GM19193 (cell line): ENCODE measurements around the gene TTC28.

Experiments
- POLR2A ChIP-seq: IDR thresholded peaks from 4 replicates; pipeline ENCODE4 v1.6.1; 2011; ENCODE audit not compliant: insufficient read depth, insufficient read length; ENCODE audit errors: extremely low read depth

TTC28 gene

DNA sequence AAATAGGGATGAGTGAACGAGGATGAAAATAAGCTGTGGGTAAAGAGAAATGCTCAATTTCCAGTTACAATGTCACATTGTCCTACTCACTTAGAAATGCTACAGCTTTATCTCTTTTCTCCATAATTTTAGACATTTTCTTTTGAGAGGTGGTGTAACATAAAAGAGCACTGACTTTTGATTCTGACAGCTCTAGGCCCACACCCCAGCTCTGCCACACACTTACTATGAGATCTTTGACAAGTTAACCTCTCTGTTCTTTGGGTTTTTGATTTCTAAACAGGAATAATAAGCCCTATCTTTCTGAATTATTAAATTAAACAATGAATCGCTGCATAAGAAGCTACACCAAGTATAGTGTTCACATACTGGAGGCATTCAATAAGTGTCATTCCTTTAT lies 532.2 kb downstream of the TTC28 start:
- TF ChIP-seq POLR2A: no peak

DNA sequence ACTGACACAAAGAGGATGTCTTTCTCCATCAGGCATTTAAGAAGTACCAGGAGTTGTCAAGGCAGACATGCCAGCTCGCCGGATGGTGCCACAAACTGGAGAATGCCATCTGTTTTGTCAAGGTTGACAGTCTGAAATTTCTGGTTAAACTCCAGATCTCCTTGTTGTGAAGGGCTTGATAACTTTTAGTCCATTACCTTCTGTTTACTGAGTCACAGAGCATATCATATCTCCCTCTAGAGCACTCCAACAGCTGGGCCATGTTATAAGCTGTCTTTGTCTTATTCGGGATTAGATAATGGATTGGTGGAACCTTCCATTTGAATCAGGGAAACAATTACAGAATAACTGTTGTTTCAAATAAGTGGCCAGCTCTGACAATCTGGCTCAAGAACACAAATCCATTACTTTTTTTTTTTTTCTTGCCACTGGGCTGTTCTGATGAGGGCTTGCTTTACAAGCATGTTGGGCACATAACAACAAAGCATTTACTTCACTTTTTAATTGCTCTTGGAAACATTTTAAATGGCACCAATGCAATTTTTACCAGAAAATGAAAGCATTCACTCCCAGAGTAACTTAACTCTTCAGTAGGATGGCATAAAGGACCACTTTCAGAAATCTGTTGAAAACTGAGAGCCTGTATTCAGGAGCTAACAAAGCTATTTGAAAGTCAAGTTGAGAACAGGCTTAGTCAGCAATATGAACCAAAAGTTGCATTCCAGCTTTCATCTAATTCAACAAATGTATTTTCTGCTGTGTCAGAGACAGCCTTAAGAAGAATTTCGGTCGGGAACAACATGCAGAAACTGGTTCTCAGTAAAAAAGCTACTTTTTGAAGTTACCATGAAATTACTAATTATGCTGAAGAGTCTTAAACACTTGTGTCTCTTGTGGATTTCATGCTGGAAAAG lies 533.0 kb downstream of the TTC28 start:
- TF ChIP-seq POLR2A: no peak

DNA sequence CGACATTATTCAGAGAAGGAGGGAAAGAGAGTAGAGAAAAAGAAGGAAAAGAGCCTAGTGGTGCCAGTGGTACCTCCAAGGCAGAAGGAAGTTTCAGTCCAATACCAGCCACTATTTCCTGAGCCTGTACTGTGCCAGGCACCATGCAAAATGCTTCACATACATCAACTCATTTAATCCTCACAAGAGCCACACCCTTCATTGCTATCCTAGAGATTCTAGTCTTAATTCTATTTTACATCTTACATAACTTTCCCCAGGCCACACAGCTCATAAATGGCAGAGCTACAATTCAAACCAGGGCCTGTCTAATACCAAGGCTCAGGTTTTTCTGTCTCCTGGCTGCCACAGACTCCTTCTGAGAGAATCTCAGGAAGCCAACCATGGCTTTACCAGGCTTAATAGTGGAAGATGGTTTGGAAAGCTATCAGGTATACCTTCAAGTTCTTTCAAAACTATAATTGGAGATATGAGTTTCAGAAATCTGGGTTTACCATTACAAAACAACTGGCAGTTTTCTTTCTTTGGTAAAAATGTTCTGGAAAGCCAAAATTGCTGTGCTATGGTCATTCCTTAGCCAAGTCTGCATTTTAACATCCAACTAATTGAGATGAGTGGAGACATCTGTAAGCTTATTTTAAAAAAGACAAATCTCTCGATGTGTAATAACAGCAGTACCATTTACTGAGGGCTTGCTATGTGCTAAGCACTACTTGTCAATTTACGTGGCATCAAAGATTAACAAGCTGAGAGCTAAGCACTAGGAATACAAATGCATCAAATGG lies 535.5 kb downstream of the TTC28 start:
- TF ChIP-seq POLR2A: no peak

DNA sequence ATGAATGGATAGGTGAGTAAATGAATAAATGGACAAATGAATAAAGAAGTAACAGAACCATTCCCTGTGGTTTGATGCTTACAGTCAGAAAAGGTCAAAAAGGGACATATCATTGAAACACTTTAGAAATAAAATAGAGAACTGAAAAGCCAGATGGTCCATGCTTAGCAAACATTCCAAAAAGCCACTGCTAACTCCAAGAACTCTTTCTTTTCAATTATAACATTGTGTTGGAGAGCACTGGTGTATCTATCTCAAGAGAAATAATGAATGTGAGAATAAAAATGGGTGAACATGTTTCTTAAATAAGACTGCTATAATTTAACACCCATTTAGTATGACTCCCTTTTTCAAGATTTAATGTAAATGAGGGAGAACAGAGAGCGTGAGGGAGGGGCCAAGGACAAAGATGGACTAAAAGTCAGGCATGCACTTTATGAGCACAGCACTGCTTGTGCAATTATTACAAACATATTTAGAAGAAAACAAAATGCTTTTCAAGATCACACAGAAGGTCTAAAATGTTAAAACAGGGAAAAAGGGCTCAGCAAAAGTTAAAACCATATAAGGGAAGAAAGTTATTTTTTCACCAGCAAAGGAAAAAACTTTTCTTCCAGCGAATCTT lies 536.3 kb downstream of the TTC28 start:
- TF ChIP-seq POLR2A: no peak

DNA sequence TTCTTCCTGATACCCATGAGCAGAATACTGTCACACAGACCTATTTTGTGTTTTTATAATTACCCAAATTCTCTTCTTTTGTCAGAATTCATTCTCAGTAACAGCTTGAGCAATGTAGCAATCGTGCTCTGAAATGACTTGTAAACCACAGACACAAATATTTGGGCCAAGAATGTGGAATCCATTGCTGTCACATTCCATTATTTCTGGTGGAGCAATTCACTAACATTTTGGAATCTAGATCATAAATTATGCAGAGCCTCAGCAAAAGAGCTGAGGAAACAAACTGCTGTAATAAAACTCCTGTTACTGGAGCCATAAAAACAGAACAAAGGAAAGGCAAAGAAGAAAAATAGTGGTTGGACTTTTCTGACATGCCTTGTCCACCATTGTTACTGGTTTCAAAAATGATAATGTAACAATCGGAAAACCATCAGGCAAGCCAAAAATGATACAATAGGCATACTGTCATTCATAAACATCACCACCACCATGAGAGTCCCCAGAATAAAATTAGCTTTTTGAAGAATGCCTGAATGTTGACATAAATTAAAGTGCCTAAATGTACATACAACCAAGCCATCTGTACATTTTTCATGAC lies 537.2 kb downstream of the TTC28 start:
- TF ChIP-seq POLR2A: no peak

DNA sequence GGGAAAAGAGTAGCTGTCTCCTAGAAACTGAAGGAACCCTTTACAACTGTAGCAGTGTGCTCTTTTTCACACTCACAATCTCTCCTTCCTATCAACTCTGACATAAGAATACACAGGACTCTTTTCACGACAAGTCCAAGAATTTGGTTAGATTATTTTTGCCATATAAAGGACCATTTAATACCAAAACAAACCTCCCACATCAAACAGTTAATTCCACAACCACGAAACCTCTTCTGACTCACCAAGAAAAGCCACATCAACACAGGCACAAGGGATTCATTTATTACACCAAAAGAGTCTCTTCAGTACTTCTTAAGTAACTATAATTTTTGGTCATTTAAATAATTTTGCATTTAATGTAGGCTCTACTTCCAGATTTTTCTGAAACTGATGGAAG lies 538.0 kb downstream of the TTC28 start:
- TF ChIP-seq POLR2A: no peak

DNA sequence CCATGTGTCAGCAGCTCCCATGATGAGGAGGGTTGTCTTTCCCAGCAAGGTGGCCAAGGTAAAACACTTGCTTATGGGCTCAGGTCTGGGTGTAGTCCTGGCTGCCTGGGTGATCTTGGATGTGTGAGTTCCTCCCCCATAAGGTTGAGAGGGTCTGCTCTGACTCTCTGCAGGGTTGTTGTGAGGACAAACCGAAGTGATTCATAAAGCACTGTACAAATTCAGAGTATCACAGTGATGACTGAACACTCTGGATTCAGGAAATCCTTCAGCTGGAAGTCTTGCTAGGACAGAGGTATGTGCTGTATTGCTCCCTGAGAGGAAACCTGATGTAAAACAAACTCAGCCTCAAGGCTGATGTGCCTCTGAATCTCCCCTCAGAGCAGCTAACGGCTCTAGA lies 539.7 kb downstream of the TTC28 start:
- TF ChIP-seq POLR2A: no peak

DNA sequence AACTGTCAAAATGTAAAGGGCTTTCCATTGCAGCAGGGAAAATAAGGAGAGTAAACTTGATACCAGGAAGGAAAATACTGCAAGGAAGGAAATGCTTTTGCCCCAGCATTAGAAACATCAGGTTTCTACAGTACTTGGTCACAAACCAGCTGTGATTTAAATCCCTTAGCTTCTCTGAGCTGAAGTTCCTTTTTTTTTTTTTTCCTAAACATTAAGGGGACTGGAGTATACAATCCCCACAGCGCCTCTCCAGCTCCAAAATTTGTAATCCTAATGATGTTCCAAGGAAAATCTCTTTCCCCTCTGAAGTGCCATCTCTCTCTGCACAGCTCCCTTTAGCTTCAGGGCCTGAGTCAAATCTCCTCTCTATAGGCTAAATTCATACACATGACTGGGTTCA lies 540.1 kb downstream of the TTC28 start:
- no peak for TF ChIP-seq POLR2A

DNA sequence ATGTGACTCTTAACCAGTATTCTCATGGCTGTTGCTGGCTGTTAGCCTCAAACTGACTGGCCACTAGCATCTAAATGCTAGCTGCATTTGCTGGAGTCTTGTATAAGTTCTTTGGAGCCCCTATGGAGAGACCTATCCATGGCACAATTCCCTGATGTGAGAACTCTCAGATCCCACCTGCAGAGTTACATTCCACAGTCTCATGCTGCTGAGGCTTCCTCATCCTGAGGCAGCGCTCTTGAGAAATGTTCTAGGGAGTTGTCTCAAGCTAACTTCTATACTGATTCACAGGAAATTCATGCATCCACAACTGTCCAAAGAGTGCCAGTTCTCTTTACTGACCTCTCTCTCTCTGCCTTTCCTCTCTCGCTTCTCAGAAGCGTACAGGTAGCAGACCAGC lies 542.6 kb downstream of the TTC28 start:
- no peak for TF ChIP-seq POLR2A

DNA sequence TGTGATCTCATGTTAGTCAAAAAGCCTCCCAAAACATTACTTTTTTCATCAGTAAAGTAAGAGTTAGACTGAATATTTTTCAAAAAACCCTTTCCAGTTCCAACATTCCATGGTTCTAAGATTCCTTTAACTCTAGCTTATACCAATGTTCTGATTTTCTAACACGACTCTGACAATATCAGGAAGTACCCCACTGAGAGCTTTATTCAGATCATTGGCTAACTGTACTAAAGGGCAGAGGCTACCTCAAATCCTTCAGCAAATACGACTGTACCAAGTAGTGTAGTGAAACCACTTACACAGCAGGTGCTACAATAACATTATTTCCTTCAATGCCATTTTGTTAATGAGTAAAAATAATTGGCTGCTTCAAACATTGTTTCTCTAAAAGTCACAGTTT lies 547.2 kb downstream of the TTC28 start:
- no peak for TF ChIP-seq POLR2A

DNA sequence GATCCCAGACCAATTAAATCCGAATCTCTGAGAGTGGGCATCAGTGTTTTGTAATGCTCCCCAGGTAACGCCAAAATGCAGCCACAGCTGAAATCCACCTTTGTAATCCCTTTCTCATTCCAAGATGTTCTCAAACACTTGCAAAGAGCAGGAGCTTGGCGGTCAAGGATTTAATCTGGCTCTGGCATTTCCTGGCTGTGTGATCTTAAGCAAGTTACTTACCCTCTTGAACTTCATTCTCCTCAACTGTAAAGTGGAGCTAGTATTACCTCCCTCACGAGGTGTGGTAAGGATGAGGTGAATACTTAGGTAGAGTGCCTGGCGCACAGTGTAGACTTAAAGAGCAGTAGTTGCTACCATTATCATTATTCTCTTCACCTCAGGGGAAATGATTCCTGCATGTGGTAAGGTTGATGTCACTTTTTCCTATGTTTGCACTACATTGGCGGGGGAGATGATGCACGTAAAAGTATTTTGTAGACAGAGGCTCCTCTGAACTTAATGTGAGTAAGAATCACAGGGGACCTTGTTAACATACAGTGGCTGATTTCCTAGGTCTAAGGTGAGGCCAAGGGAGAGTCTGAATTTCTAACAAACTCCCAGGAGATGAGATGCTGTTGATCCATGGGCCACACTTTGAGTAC lies 550.2 kb downstream of the TTC28 start:
- TF ChIP-seq POLR2A: no peak

DNA sequence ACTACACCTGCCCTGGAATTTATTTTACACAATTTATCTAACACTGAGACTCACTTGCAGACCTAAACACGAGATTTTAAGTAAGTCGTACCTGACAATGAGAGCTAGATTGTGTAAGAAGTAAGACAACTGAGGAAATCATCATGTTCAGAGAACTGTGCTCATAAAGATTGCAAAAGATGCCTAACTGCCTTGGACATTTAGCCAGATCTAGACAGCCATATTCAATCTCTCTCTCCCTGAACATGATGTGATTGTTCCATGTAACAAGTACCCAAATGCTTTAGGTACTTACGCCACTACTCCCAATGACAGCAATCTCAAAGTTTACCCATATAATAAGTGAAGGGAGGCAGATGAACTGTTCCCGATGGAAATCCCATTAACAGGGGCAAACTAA lies 550.8 kb downstream of the TTC28 start:
- no peak for TF ChIP-seq POLR2A

DNA sequence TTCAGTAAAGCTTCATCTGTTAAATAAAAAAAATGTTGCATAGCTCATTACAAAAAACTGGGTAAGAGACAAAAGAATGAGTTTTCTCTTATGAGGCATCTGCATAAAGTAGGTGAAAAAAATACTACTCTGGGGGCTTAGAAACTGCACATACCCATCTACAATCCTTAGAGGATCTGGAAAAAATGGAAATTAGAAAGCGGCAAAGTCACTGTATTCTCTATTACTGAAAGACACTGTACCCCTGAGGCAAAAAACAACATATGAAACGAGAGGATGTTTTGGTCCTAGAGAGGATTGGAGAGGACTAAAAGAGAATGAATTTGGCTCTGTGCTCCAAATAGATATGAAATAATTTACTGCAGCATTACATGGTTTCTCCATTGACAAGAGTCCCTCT lies 553.8 kb downstream of the TTC28 start:
- no peak for TF ChIP-seq POLR2A

DNA sequence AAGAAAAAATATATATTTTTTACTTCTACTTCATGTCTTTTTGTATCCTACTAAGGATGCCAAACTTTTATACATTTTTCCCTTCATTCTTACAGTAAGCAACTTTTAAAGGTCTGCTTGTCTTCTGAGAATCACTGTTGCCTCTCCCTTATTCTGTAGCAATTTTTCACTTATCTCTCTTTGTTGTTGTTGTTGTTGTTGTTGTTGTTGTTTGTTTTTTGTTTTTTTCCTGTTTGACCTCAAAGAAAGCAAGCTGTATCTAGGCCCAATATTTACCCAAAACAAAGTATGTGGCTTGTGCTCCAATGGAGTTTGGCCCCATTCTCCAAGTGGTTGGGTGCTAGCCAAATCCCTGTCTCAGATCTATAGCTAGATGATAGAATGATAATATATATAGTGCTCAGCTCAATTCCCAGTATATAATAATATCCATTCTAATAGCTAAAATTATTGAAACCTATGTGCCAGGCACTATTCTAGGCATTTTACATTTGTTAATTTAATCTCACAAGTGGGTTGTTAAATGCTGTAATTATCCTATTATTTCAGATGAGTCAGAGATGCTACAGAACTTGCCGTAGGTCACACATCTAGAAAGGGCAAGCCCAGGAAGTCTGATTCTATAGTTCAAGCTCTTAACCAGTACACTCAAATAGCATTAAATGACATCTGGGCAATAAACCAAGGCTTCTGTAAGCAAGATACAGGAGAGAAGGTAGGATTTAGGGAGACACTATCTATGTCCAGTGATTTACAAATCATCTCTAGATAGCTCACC lies 555.5 kb downstream of the TTC28 start:
- TF ChIP-seq POLR2A: no peak
